Activated naive CD4-positive, alpha-beta T cell treated with anti-CD3 and anti-CD28 coated beads, Interleukin-2, amount 50 U/mL, for 24 hours (primary cell): ENCODE results near the gene ABHD17C.

Source experiments
- H3K27ac Mint-ChIP-seq: one replicate; pipeline ENCODE4 v1.8.0; 2021; ENCODE audit warnings: mild to moderate bottlenecking, mixed read lengths
- H3K27me3 Mint-ChIP-seq: one replicate; pipeline ENCODE4 v1.8.0; 2021; ENCODE audit warnings: mixed read lengths
- H3K36me3 Mint-ChIP-seq: one replicate; pipeline ENCODE4 v1.8.0; 2021; ENCODE audit warnings: mixed read lengths
- H3K4me1 Mint-ChIP-seq: one replicate; pipeline ENCODE4 v1.8.0; 2021; ENCODE audit warnings: mixed read lengths
- H3K4me3 Mint-ChIP-seq: one replicate; pipeline ENCODE4 v1.8.0; 2021; ENCODE audit warnings: mild to moderate bottlenecking, mixed read lengths
- H3K9me3 Mint-ChIP-seq: one replicate; pipeline ENCODE4 v1.8.0; 2021; ENCODE audit warnings: mixed read lengths

Gene ABHD17C

DNA sequence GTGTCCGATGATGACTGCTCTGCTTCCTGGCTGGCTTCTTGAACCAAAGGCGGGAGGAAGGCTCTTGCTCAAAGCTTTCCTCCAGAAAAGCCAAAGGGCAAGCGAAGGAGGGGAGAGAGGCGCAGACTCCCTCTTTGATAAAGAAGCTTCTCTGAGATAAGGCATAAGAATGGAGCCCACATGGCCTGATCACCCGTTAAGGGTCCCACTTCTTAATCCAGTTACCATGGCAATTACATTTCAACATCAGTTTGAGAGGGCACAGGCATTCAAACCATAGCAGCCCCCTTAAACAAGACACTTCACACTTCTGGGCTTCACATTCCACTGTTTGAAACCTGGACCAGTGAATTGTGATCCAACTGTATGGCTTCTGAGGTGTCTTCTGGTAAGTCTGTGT is 8.0 kb downstream of the ABHD17C start:
- no peaks in the 10 kb centered on the region for H3K9me3 Mint-ChIP-seq
- H3K27me3 Mint-ChIP-seq = no peaks in the 10 kb centered on the region
- no peak overlapping the region for H3K27ac Mint-ChIP-seq
- no peaks in the 10 kb centered on the region for H3K36me3 Mint-ChIP-seq
- no peaks in the 10 kb centered on the region for H3K4me1 Mint-ChIP-seq
- no peak overlapping the region for H3K4me3 Mint-ChIP-seq

DNA sequence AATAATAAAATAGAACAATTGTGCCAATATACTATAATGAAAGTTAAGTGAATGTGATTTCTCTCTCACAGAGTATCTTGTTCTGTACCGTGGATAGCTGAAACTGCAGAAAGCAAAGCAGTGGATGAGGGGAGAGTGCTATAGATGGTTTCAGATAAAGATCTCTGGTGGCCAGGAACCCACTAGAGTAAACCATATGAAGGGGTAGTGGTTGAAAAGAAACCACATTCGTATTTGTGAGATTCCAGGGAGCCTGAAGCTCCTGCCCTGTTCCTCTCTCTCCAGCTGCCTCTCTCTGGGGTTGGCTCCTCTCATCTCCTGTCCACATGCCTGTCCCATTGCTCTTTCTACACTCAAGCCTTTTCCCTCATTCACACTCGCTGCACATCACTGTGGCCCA is 8.9 kb downstream of the ABHD17C start:
- Mint-ChIP-seq H3K27me3 (no peaks in the 10 kb centered on the region), H3K36me3 (no peaks in the 10 kb centered on the region), H3K4me3 (no peak overlapping the region), H3K9me3 (no peaks in the 10 kb centered on the region), H3K27ac (no peak overlapping the region), H3K4me1 (no peaks in the 10 kb centered on the region)

DNA sequence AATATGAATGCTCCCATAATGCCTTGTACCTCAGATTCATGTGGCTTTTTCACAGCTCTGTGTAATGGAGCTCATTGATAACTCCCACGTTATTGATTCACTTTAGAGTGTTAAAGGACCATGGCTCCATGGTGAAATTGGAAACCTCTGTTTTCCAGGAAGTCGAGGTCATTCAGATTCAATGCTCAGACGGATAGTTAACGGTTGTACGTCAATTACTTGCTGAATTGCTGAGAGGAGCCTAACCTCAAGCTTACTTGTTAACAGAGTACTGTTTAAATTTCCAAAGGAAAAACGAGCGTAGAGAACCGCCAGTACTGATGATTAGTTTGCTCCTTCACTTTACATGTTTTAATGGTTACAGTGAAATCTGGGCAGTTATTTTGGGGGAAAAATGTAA is 11.1 kb downstream of the ABHD17C start:
- Mint-ChIP-seq H3K36me3 (no peaks in the 10 kb centered on the region), H3K4me3 (no peak overlapping the region), H3K9me3 (no peaks in the 10 kb centered on the region), H3K27ac (no peak overlapping the region), H3K4me1 (no peaks in the 10 kb centered on the region), H3K27me3 (no peaks in the 10 kb centered on the region)

DNA sequence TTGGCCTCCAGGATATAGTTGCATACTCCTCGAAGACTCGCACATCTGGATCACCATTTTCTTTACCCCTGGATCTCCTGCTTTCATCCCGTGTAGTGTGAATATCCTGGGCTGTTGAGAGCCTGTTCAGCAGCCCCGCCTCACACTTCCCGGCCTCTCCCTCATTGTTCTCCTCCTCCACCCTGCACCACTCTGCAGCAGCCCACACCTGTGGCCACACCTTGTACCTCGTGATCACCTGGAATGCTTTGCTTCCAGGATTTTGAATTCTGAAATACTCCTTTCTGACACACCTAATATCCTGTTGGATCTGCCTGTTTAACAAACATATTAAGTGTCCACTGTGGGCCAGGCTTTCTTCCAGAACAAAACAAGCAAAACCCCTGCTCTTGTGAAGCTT is 14.4 kb downstream of the ABHD17C start:
- no peaks in the 10 kb centered on the region for H3K9me3 Mint-ChIP-seq
- no peaks in the 10 kb centered on the region for H3K4me1 Mint-ChIP-seq

DNA sequence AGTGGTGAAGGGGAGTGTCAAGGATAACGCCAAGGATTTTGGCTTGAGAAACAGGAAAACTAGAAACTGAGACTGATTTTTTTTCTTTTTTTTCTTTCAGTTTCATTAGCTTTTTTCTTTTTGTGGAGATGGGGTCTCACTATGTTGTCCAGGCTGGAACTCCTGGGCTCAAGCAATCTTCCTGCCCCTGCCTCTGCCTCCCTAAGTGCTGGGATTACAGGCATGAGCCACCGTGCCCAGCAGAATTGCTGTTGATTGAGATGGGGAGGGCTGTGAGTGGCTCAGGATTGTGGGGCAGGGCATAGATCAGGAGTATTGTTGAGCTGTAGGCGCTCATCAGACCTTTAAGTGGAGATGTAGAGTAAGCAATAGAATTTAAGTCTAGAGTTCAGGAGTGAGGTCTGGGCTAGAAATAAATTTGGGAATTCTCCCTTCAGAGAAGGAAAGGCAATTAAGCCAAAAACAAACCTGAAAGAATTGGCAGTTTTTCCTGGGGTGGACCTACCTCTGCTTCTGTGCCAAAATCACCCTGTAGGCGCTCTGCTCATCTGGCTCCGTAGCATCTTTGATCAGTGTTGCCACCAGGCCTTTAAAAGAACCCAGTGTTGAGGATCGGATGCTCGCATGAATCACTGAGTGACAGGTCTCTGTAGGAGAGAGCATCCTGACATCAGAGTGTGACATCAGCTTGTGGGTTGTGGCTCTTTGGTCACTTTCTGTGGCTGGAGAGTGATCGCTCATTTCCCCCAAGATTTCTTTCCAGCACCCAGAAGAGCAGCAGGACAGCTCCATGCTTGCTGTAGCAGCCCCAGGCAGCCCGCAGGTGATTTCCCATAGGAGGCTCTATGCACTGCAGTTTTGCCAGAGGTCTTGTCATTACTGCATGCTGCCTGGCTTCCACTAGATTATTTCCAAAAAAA is 15.8 kb downstream of the ABHD17C start:
- Mint-ChIP-seq H3K27ac (no peak overlapping the region), H3K4me1 (no peaks in the 10 kb centered on the region), H3K4me3 (no peak overlapping the region), H3K36me3 (no peaks in the 10 kb centered on the region), H3K9me3 (no peaks in the 10 kb centered on the region), H3K27me3 (no peaks in the 10 kb centered on the region)

More for the DNA sequence above, 14.4 kb downstream of the ABHD17C start:
- H3K36me3 Mint-ChIP-seq = no peaks in the 10 kb centered on the region
- no peak overlapping the region for H3K4me3 Mint-ChIP-seq
- H3K27ac Mint-ChIP-seq = no peak overlapping the region
- no peaks in the 10 kb centered on the region for H3K27me3 Mint-ChIP-seq

DNA sequence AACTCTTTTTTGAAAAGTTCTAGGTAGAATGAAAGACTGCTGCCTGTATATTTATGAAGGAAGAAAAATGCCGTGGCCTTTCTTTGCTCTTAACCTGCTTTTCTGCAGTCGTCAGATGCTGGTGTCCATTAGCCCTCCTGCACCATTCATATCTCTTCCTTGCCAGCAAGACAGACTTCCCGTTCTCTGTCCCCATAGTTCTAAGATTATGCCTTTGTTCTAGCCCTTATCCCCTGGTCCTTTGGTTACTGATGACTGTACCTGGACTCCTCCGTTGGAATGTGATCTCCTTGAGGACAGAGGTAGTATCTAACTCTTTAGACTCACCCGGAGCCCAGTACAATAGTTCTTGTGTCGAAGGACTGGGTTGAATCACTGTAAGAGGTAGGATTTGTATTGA is 16.8 kb downstream of the ABHD17C start:
- Mint-ChIP-seq H3K27ac (no peak overlapping the region), H3K4me3 (no peak overlapping the region), H3K9me3 (no peaks in the 10 kb centered on the region), H3K36me3 (no peaks in the 10 kb centered on the region), H3K27me3 (no peaks in the 10 kb centered on the region), H3K4me1 (no peaks in the 10 kb centered on the region)

DNA sequence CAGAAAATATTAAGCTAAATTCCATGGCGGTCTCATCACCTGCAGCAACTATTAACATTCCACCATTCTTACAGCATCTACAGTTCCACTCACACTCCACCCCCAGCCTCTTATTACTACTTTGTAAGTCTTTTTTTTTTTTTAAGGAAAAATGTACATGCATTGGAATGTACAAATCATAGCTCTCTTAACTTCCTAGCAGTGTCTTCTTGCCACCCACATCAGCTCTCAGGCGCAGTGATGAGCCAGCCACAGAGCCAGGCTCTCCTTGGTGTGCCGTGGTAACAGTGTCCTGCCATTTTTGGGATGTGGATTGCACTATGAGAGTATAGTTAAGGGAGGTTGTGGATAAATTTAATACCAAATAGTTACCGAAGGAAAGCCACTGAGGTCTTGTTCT is 17.8 kb downstream of the ABHD17C start:
- no peaks in the 10 kb centered on the region for H3K4me1 Mint-ChIP-seq
- no peaks in the 10 kb centered on the region for H3K9me3 Mint-ChIP-seq

DNA sequence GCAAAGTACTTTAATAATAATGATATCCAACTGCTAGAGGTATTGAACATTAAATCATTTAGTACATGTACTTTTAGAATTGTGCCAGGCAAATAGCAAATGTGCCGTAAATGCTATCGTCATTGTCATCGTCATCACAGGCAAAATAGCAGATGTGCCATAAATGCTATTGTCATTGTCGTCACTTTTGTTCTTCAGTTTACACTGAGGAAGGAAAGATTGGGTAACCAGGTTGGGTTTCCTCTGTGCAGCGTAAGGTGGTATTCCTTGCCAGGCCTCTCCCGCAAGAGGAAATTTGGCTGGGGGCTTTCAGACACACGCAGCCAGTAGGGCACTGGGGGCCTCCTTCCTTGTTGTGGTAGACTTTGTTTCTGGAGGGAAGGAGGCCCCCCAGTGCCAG is 26.4 kb downstream of the ABHD17C start:
- H3K27me3 Mint-ChIP-seq = no peaks in the 10 kb centered on the region
- no peak overlapping the region for H3K4me3 Mint-ChIP-seq
- no peaks in the 10 kb centered on the region for H3K4me1 Mint-ChIP-seq
- no peak overlapping the region for H3K27ac Mint-ChIP-seq
- no peaks in the 10 kb centered on the region for H3K36me3 Mint-ChIP-seq
- H3K9me3 Mint-ChIP-seq = peaks cover 4% of the 10 kb centered on the region

More for the DNA sequence above, 17.8 kb downstream of the ABHD17C start:
- H3K4me3 Mint-ChIP-seq = no peak overlapping the region
- no peaks in the 10 kb centered on the region for H3K36me3 Mint-ChIP-seq
- no peaks in the 10 kb centered on the region for H3K27me3 Mint-ChIP-seq
- H3K27ac Mint-ChIP-seq = no peak overlapping the region

DNA sequence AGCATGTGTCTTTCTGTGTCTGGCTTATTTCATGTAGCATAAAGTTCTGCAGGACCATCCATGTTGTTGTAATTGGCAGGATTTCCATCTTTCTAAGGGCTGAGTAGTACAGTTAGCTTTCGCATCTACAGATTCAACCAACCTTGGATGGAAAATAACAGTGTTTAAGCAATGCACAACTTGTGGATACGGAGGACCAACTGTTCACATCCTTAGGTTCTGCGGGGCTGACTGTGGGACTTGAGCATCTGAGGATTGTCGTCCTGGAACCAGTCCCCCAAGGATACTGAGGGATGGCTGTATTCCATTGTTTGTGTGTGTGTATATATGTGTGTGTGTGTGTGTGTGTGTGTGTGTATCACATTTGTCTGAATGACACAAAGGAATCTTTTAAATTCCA is 27.7 kb downstream of the ABHD17C start:
- Mint-ChIP-seq H3K9me3 (peaks cover 4% of the 10 kb centered on the region), H3K36me3 (no peaks in the 10 kb centered on the region), H3K4me3 (no peak overlapping the region), H3K27ac (no peak overlapping the region), H3K4me1 (no peaks in the 10 kb centered on the region), H3K27me3 (no peaks in the 10 kb centered on the region)

DNA sequence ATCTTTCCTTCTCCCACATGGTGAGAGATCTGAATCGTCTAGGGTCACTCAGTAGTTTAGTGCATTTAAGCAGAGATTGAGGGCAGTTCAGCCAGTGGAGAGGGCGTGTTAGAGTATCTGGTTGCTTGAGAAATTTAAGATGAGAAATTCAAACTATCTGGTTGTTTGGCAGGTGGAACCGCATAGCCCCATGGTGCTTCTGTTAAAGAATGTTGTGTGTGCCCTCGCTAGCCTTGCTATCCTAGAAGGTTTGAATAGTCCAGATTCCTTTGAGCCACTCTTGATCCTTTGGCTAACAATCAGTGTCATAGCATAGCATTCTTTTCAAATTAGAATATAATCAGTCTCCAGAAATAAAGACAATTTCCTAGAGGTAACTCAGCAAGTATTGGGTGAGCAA is 32.1 kb downstream of the ABHD17C start:
- H3K27ac Mint-ChIP-seq = no peak overlapping the region

DNA sequence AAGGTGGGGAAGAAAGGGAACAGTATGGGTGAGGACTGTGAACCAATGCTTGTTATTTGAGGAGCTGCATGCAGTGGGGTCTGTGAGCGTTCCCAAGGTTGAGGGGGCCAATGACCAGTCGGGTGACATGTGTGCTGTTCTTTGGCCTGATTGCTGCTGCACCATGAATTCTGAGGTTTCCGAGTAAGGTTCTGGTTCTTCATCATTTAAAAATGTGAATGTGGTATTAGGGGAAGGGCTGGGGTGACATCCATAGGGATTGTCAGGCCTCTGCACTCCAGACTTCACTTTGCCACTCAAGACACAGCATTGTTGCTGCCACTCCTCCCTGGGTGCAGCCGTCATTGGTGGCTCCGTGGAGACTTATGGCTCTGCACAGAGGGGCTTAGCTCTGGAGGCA is 32.5 kb downstream of the ABHD17C start:
- Mint-ChIP-seq H3K36me3 (no peaks in the 10 kb centered on the region), H3K27me3 (no peaks in the 10 kb centered on the region), H3K27ac (no peak overlapping the region), H3K4me3 (no peak overlapping the region), H3K4me1 (no peaks in the 10 kb centered on the region), H3K9me3 (no peaks in the 10 kb centered on the region)

More for the DNA sequence above, 32.1 kb downstream of the ABHD17C start:
- H3K27me3 Mint-ChIP-seq = no peaks in the 10 kb centered on the region
- H3K9me3 Mint-ChIP-seq = no peaks in the 10 kb centered on the region
- no peak overlapping the region for H3K4me3 Mint-ChIP-seq
- no peaks in the 10 kb centered on the region for H3K4me1 Mint-ChIP-seq
- no peaks in the 10 kb centered on the region for H3K36me3 Mint-ChIP-seq

DNA sequence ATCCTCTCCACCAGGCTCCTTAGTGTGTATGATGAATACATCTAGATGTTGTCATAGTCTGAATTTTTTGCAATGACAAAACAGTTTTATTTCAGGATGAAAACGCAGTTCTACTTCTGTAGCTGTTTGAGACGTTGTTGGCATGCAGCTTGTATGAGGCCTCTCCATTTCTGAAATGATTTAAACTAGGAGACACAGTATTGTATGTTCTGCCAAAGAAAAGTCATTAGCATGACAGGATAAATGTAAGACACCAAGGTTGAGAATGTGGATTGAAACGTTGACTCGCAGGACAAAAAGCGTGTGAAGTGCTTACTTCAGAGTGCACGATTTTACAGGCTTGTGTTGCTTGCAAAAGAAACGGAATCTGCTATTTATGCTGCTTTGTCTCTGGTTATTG is 35.3 kb downstream of the ABHD17C start:
- no peaks in the 10 kb centered on the region for H3K9me3 Mint-ChIP-seq
- no peak overlapping the region for H3K27ac Mint-ChIP-seq
- no peak overlapping the region for H3K4me3 Mint-ChIP-seq
- H3K4me1 Mint-ChIP-seq = no peaks in the 10 kb centered on the region
- no peaks in the 10 kb centered on the region for H3K27me3 Mint-ChIP-seq
- no peaks in the 10 kb centered on the region for H3K36me3 Mint-ChIP-seq

DNA sequence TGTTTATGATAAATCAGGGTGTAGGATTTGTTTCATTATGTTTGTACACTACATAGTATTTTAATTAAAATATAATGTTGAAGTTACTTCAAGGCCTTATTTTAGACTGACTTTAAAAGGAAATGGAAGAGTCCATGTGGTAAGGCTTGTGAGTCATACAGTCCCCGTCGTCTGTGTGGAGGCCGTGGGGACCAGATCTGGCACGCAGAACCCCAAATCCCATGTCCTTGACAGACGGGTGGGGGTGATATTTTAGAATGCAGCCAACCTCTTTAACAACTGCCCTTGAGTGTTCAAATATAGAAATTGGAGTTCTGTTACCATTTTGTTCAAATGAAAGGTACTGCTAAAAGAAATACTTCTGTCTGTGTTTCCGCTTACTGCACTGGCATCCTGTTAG is 35.8 kb downstream of the ABHD17C start:
- no peak overlapping the region for H3K4me3 Mint-ChIP-seq
- no peak overlapping the region for H3K27ac Mint-ChIP-seq
- no peaks in the 10 kb centered on the region for H3K4me1 Mint-ChIP-seq
- H3K36me3 Mint-ChIP-seq = no peaks in the 10 kb centered on the region
- no peaks in the 10 kb centered on the region for H3K9me3 Mint-ChIP-seq
- no peaks in the 10 kb centered on the region for H3K27me3 Mint-ChIP-seq

DNA sequence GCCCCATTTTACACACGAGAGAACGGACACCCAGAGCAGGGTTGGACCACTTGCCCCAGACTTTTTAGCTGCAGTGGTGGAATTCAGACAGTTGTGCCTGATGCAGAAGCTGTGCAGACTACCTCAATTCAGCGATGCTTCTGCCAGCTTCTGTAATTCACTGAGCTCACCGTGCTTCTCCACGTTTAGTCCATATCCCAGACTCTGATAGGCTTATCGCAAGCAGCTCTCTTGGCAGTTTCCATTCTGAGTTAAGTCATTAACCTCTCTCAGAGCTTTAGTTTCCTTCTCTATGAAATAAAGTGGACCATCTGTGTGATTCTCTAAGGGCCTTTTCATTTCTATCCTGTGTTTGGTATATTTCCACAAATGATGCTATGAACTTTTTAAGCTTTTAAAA is 37.1 kb downstream of the ABHD17C start:
- H3K27ac Mint-ChIP-seq = no peak overlapping the region
- no peaks in the 10 kb centered on the region for H3K36me3 Mint-ChIP-seq
- H3K4me1 Mint-ChIP-seq = no peaks in the 10 kb centered on the region
- no peaks in the 10 kb centered on the region for H3K27me3 Mint-ChIP-seq
- no peak overlapping the region for H3K4me3 Mint-ChIP-seq
- H3K9me3 Mint-ChIP-seq = no peaks in the 10 kb centered on the region

DNA sequence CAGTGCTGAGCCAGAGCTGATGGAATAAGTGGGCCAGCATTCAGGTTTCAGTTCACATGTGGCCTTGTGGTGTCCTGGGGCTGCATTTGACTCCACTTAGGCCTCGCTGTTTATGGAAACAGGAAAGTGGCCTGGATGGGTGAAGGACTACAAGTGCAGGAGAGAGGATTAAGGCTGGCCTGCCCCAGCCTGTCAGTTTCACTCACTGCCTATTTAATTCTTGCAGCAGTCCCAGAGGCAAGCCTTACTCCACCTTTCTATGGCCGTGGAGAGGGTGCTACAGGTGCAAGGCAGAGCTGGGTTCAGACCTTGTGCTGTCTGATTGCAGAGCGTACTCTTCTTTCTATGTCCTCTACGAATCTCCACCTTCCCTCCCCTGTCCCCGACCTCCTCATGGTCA is 37.7 kb downstream of the ABHD17C start:
- Mint-ChIP-seq H3K36me3 (no peaks in the 10 kb centered on the region), H3K27me3 (no peaks in the 10 kb centered on the region), H3K4me3 (no peak overlapping the region), H3K27ac (no peak overlapping the region), H3K9me3 (no peaks in the 10 kb centered on the region), H3K4me1 (no peaks in the 10 kb centered on the region)

DNA sequence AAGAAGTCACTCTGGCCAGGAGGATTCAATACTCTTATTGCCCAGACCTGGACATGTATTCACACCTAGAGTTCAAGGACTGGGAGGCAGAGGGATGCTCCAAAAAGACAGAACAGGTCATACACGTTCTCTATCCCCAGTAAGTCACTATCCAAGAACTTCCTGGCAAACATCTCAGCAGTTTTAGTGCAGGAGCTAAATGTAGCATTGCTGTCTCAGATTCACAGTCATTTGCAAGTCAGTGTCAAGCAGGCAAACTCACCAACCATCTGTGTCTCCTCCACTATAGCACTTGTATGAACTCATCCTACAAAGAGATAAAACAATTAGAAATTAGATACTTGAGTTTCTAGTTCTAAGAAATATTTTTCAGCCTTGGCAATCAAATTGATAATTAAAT is 38.4 kb downstream of the ABHD17C start:
- no peak overlapping the region for H3K27ac Mint-ChIP-seq
- no peaks in the 10 kb centered on the region for H3K36me3 Mint-ChIP-seq
- no peak overlapping the region for H3K4me3 Mint-ChIP-seq
- no peaks in the 10 kb centered on the region for H3K9me3 Mint-ChIP-seq
- H3K4me1 Mint-ChIP-seq = no peaks in the 10 kb centered on the region
- H3K27me3 Mint-ChIP-seq = no peaks in the 10 kb centered on the region

DNA sequence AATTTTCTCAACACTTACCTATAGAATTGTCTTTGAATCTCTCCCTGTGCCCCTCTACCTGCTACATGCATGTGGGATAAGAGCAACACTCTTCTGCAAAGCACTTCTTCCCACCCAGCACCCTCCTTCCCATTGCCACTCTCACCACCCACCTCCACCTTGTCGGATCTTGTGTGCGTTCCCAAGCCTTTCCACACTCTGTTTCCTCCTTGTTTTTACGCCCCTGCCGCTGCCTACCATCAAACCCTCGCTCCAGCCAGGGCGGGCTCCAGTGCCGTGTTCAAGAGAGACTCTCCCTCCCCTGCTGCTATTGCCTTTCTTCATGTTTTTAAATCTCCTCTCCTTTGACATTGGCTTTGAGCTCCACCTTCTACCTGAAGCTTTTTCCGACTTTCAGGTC is 40.2 kb downstream of the ABHD17C start:
- no peak overlapping the region for H3K4me3 Mint-ChIP-seq
- H3K36me3 Mint-ChIP-seq = no peaks in the 10 kb centered on the region
- H3K9me3 Mint-ChIP-seq = no peaks in the 10 kb centered on the region
- no peak overlapping the region for H3K27ac Mint-ChIP-seq
- no peaks in the 10 kb centered on the region for H3K27me3 Mint-ChIP-seq
- H3K4me1 Mint-ChIP-seq = no peaks in the 10 kb centered on the region
